Endodermal cell (in vitro differentiated cells): ENCODE data around the gene ZNF555. TPM values are rescaled to one million over a fixed set of nuclear protein-coding genes. Genes with fewer than 3 reads are reported as not detected.

Experiments used
- DNase-seq: peaks from one replicate; pipeline ENCODE4 v3.0.0-alpha.2; 2017
- H3K27ac ChIP-seq: 2 replicates; pipeline ENCODE4 v1.5.1; 2013; ENCODE audit warnings: mild to moderate bottlenecking, low read depth, low read length, moderate library complexity
- H3K27me3 ChIP-seq: 2 replicates; pipeline ENCODE4 v1.6.1; 2013; ENCODE audit warnings: mild to moderate bottlenecking, low read length, moderate library complexity; ENCODE audit not compliant: insufficient read depth, control insufficient read depth, poor library complexity, severe bottlenecking
- H3K36me3 ChIP-seq: 2 replicates; pipeline ENCODE4 v1.7.0; 2013; ENCODE audit warnings: mild to moderate bottlenecking, low read length, moderate library complexity; ENCODE audit not compliant: control insufficient read depth, insufficient read depth
- H3K4me1 ChIP-seq: one replicate; pipeline ENCODE4 v1.7.0; 2013; ENCODE audit warnings: low read length; ENCODE audit not compliant: control insufficient read depth, insufficient read depth
- H3K4me3 ChIP-seq: 2 replicates; pipeline ENCODE4 v1.5.1; 2013; ENCODE audit warnings: mild to moderate bottlenecking, low read length, moderate library complexity
- H3K9ac ChIP-seq: 2 replicates; pipeline ENCODE4 v1.6.1; 2013; ENCODE audit warnings: mild to moderate bottlenecking, low read length, moderate library complexity; ENCODE audit not compliant: poor library complexity, severe bottlenecking; ENCODE audit errors: extremely low read depth
- H3K9me3 ChIP-seq: 2 replicates; pipeline ENCODE4 v1.6.1; 2013; ENCODE audit warnings: mild to moderate bottlenecking, low read length, moderate library complexity; ENCODE audit not compliant: control insufficient read depth
- H3K27ac Mint-ChIP-seq: 2 replicates; pipeline ENCODE4 v1.8.0; 2020; ENCODE audit warnings: mixed read lengths
- H3K27me3 Mint-ChIP-seq: 2 replicates; pipeline ENCODE4 v1.8.0; 2021; ENCODE audit warnings: mild to moderate bottlenecking, mixed read lengths; ENCODE audit not compliant: insufficient read depth
- H3K36me3 Mint-ChIP-seq: 2 replicates; pipeline ENCODE4 v1.8.0; 2020; ENCODE audit warnings: low read depth, mixed read lengths
- H3K4me1 Mint-ChIP-seq: 2 replicates; pipeline ENCODE4 v1.8.0; 2020; ENCODE audit warnings: mixed read lengths
- H3K4me3 Mint-ChIP-seq: 2 replicates; pipeline ENCODE4 v1.8.0; 2020; ENCODE audit warnings: mild to moderate bottlenecking, moderate library complexity, mixed read lengths
- H3K9me3 Mint-ChIP-seq: 2 replicates; pipeline ENCODE4 v1.8.0; 2020; ENCODE audit warnings: mild to moderate bottlenecking, mixed read lengths
- CTCF ChIP-seq: fragments of 200-600 bp; sonication (generic); conservative IDR thresholded peaks from 2 replicates; pipeline ENCODE4 v1.5.0; 2021; ENCODE audit warnings: antibody characterized with exemption, mild to moderate bottlenecking
- WGBS, 2 experiments: methylation state at CpG; one replicate each; pipeline versions ENCODE4 v1.1.5 to v1.1.7; 2013; ENCODE audit warnings: missing lambda C conversion rate in 2 of 2, mixed read lengths in 1 of 2; ENCODE audit not compliant: insufficient coverage in 1 of 2, insufficient read length in 1 of 2; 5-methylcytosine and 5-hydroxymethylcytosine counted together
- total RNA-seq, 2 donors: library from RNA; stranded (reverse); fragmentation: NEBNext Ultra II Directional in 1 of 2; extraction: Animal tissue kit (Norgen Biotek cat#: 25700) in 1 of 2; gene quantifications; 2 replicates in 1 of 2; 3 replicates in 1 of 2; pipeline ENCODE4 v1.2.1, GENCODE V29; 2021

ZNF555 gene
- total RNA-seq, 2 donors from 2014 or later: 9.6 to 10.5 TPM

- no peak overlapping the region for H3K27ac ChIP-seq
- no peaks in the 10 kb centered on the region for H3K9me3 Mint-ChIP-seq
- no peaks in the 10 kb centered on the region for H3K4me1 ChIP-seq
- H3K4me1 Mint-ChIP-seq: no peaks in the 10 kb centered on the region
- H3K27ac Mint-ChIP-seq: no peak overlapping the region
- peaks cover 41% of the 10 kb centered on the region for H3K36me3 ChIP-seq
- H3K9ac ChIP-seq: no peak overlapping the region
- peaks cover 42% of the 10 kb centered on the region for H3K36me3 Mint-ChIP-seq
- no peak overlapping the region for H3K4me3 ChIP-seq
- no peak overlapping the region for H3K4me3 Mint-ChIP-seq
- no peak for DNase-seq
- H3K9me3 ChIP-seq: no peaks in the 10 kb centered on the region
- H3K27me3 ChIP-seq: no peaks in the 10 kb centered on the region
- 96 to 97% methylated on average over 47 to 56 of the region's 56 CpGs for WGBS, 2 experiments
- H3K27me3 Mint-ChIP-seq: no peaks in the 10 kb centered on the region
- TF ChIP-seq CTCF: no peak
Measured at GRCh38 chr19:2807379-2808128, 33.7 kb upstream of the ZNF555 start.

GRCh38 chr19:2808129-2808941 is 32.9 kb upstream of the ZNF555 start:
- 95 to 97% methylated on average over 36 to 41 of the region's 41 CpGs for WGBS, 2 experiments
- Mint-ChIP-seq H3K27ac (no peak overlapping the region), H3K4me3 (no peak overlapping the region), H3K9me3 (no peaks in the 10 kb centered on the region), H3K27me3 (no peaks in the 10 kb centered on the region), H3K4me1 (no peaks in the 10 kb centered on the region), H3K36me3 (peaks cover 34% of the 10 kb centered on the region)
- no peaks in the 10 kb centered on the region for H3K4me1 ChIP-seq
- no peak for TF ChIP-seq CTCF
- no peaks in the 10 kb centered on the region for H3K9me3 ChIP-seq
- no peak overlapping the region for H3K9ac ChIP-seq
- no peak overlapping the region for H3K27ac ChIP-seq
- no peak for DNase-seq
- H3K27me3 ChIP-seq: no peaks in the 10 kb centered on the region
- no peak overlapping the region for H3K4me3 ChIP-seq
- H3K36me3 ChIP-seq: peaks cover 38% of the 10 kb centered on the region

- Histone ChIP-seq H3K27ac (no peak overlapping the region), H3K4me1 (no peaks in the 10 kb centered on the region), H3K9ac (no peak overlapping the region), H3K27me3 (no peaks in the 10 kb centered on the region), H3K36me3 (peaks cover 37% of the 10 kb centered on the region), H3K4me3 (no peak overlapping the region), H3K9me3 (no peaks in the 10 kb centered on the region)
- no peaks in the 10 kb centered on the region for H3K9me3 Mint-ChIP-seq
- H3K36me3 Mint-ChIP-seq: peaks cover 30% of the 10 kb centered on the region
- WGBS, 2 experiments: 95% methylated on average over 37 of the region's 37 CpGs
- H3K27ac Mint-ChIP-seq: no peak overlapping the region
- DNase-seq: no peak
- H3K4me3 Mint-ChIP-seq: no peak overlapping the region
- TF ChIP-seq CTCF: no peak
- no peaks in the 10 kb centered on the region for H3K4me1 Mint-ChIP-seq
- no peaks in the 10 kb centered on the region for H3K27me3 Mint-ChIP-seq
Measured at GRCh38 chr19:2809387-2810140, 31.7 kb upstream of the ZNF555 start.
